HepG2 (cell line): Measurements from ENCODE around the gene RIN3. TPM values are rescaled to one million over a fixed set of nuclear protein-coding genes. Genes with fewer than 3 reads are reported as not detected.

Source experiments
- ATAC-seq: fragments of 200-7000 bp; cut with Tn5 transposase; 3 replicates; pipeline ENCODE4 v1.9.1; 2020; ENCODE audit warnings: mild to moderate bottlenecking, moderate library complexity
- BruUV-seq: library from RNA; stranded (reverse); fragments of 400-500 nt; replicated peaks from 2 replicates; lab custom pipeline; 2021; lab: Mats Ljungman, UMichigan
- CTCF ChIA-PET: fragments of 300-600 bp; formaldehyde crosslinking; extraction: SDS; loops from one replicate; lab custom pipeline; 2021; ENCODE audit warnings: low total read pairs, inconsistent platforms, low intra/inter-chr PET ratio; lab: Yijun Ruan, JAX
- POLR2A ChIA-PET: fragments of 350-600 bp; sonication (Branson Sonifier 250); formaldehyde crosslinking; loops from one replicate; lab custom pipeline; 2020; ENCODE audit warnings: antibody characterized with exemption, inconsistent platforms; lab: Yijun Ruan, JAX
- DNase-seq: peaks from one replicate; pipeline ENCODE4 v3.0.0-alpha.2; 2015; ENCODE audit warnings: low spot score
- FAIRE-seq: peaks from 3 replicates; lab custom pipeline; 2011; peaks lifted over from hg19 to GRCh38; lab: Jason Lieb, UNC
- H2AFZ ChIP-seq: one replicate; pipeline ENCODE4 v1.6.1; 2011; ENCODE audit warnings: low read length, inconsistent platforms
- H3K27ac ChIP-seq: fragments of 300-600 bp; 3 replicates; pipeline ENCODE4 v1.8.0; 2011; ENCODE audit warnings: mixed run types, mild to moderate bottlenecking, mixed read lengths, low read length, inconsistent platforms; ENCODE audit not compliant: insufficient read depth; ENCODE audit errors: extremely low read length
- H3K27me3 ChIP-seq, 2 experiments: fragments of 200-600 bp in 1 of 2; 2 replicates in 1 of 2; 3 replicates in 1 of 2; pipeline versions ENCODE4 v1.6.0 to v1.8.0; 2011; ENCODE audit warnings: low read length in 2 of 2, mild to moderate bottlenecking in 2 of 2, moderate library complexity in 2 of 2, inconsistent platforms in 1 of 2; ENCODE audit not compliant: insufficient read depth in 2 of 2, control insufficient read depth in 1 of 2
- H3K36me3 ChIP-seq, 2 experiments: fragments of 200-600 bp in 1 of 2; replicated peaks in 1 of 2; 2 replicates in 1 of 2; 3 replicates in 1 of 2; pipeline versions ENCODE4 v1.5.1 to v1.8.0; 2011; ENCODE audit warnings: low read length in 2 of 2, inconsistent platforms in 1 of 2; ENCODE audit not compliant: insufficient read depth in 2 of 2, control insufficient read depth in 1 of 2
- H3K4me1 ChIP-seq: 2 replicates; pipeline ENCODE4 v1.5.1; 2012; ENCODE audit warnings: low read length, inconsistent platforms; ENCODE audit not compliant: insufficient read depth
- H3K4me2 ChIP-seq: 2 replicates; pipeline ENCODE4 v1.6.0; 2011; ENCODE audit warnings: low read depth, low read length, inconsistent platforms
- H3K4me3 ChIP-seq, 3 experiments: fragments of 200-600 bp in 1 of 3; sonication (generic), shearing (Covaris generic) in 1 of 3; replicated peaks in 1 of 3; 2 replicates each; pipeline ENCODE4 v1.5.1; 2011 to 2016; ENCODE audit warnings: low read length in 3 of 3, inconsistent platforms in 2 of 3, low read depth in 2 of 3, mild to moderate bottlenecking in 2 of 3, control low read depth in 1 of 3, mixed read lengths in 1 of 3; ENCODE audit not compliant: insufficient read depth in 1 of 3
- H3K79me2 ChIP-seq: one replicate; pipeline ENCODE4 v1.6.1; 2011; ENCODE audit warnings: low read length, inconsistent platforms; ENCODE audit not compliant: insufficient read depth
- H3K9ac ChIP-seq: 2 replicates; pipeline ENCODE4 v1.6.0; 2011; ENCODE audit warnings: mild to moderate bottlenecking, low read depth, low read length, inconsistent platforms; ENCODE audit not compliant: insufficient read depth
- H3K9me3 ChIP-seq: 2 replicates; pipeline ENCODE4 v1.5.1; 2012; ENCODE audit warnings: mild to moderate bottlenecking, low read length
- H4K20me1 ChIP-seq: 2 replicates; pipeline ENCODE4 v1.6.0; 2011; ENCODE audit warnings: inconsistent platforms, mild to moderate bottlenecking, low read length, moderate library complexity; ENCODE audit not compliant: insufficient read depth
- ATF3 ChIP-seq: sonication (generic); formaldehyde crosslinking; IDR thresholded peaks from 2 replicates; pipeline ENCODE4 v1.4.0; 2020; ENCODE audit warnings: missing genetic modification reagents
- MTF1 ChIP-seq: sonication (generic); formaldehyde crosslinking; IDR thresholded peaks from 2 replicates; pipeline ENCODE4 v1.5.0; 2020; ENCODE audit warnings: missing genetic modification reagents
- PRDM15 ChIP-seq: sonication (generic); formaldehyde crosslinking; IDR thresholded peaks from 2 replicates; pipeline ENCODE4 v1.4.0; 2020; ENCODE audit warnings: missing genetic modification reagents
- SOX6 ChIP-seq, 2 experiments: fragments of 450-650 bp in 1 of 2; sonication (generic) in 1 of 2; formaldehyde crosslinking in 1 of 2; IDR thresholded peaks; 2 replicates each; pipeline versions ENCODE4 v1.4.0 to v1.6.1; 2017 to 2020; ENCODE audit warnings: antibody characterized with exemption in 1 of 2, mild to moderate bottlenecking in 1 of 2, missing genetic modification reagents in 1 of 2
- STAT6 ChIP-seq: sonication (generic); formaldehyde crosslinking; IDR thresholded peaks from 2 replicates; pipeline ENCODE4 v1.4.0; 2020; ENCODE audit warnings: missing genetic modification reagents, mild to moderate bottlenecking, borderline replicate concordance
- ZBTB37 ChIP-seq: sonication (generic); formaldehyde crosslinking; IDR thresholded peaks from 2 replicates; pipeline ENCODE4 v1.4.0; 2020; ENCODE audit warnings: mild to moderate bottlenecking, missing genetic modification reagents
- ZNF10 ChIP-seq: sonication (generic); formaldehyde crosslinking; IDR thresholded peaks from 2 replicates; pipeline ENCODE4 v1.4.0; 2020; ENCODE audit warnings: mild to moderate bottlenecking, low read depth, missing genetic modification reagents, borderline replicate concordance
- WGBS: methylation state at CpG from one replicate; pipeline ENCODE4 v1.1.6; 2017; ENCODE audit warnings: low lambda C conversion rate; 5-methylcytosine and 5-hydroxymethylcytosine counted together
- in situ Hi-C: cut with HindIII; loops from 2 replicates; pipeline ENCODE4 v1.10.0; 2017; ENCODE audit warnings: low pct_unique_long_range_greater_than_20kb; ENCODE audit not compliant: extremely low pct_ligation_motif_present
- intact Hi-C: fragments of 100-400 bp; cut with micrococcal nuclease; formaldehyde crosslinking; loops from one replicate; pipeline ENCODE4 v1.10.0; 2022; ENCODE audit not compliant: unreplicated experiment
- polyA plus RNA-seq, 8 experiments: library from polyadenylated mRNA; depleted of rRNA in 3 of 8; stranded (reverse) in 7 of 8; unstranded in 1 of 8; fragments of >200 nt; fragmentation: Illumina TruSeq in 4 of 8; extraction: Trizol in 4 of 8; gene quantifications; 2 replicates each; pipeline versions ENCODE4 v1.2.1 to v1.2.3, GENCODE V29; 2011 to 2016; ENCODE audit warnings: low read depth in 4 of 8, missing spikeins in 1 of 8, mixed read lengths in 1 of 8; ENCODE audit not compliant: insufficient read depth in 1 of 8
- total RNA-seq, 5 experiments: library from RNA; depleted of rRNA; stranded (reverse); fragments of >200 nt; fragmentation: Illumina TruSeq; extraction: Trizol; gene quantifications; 2 replicates each; pipeline ENCODE4 v1.2.3, GENCODE V29; 2016; ENCODE audit warnings: low read depth in 1 of 5
- TF ChIP-seq, protein P1 (sequence below): sonication (generic); formaldehyde crosslinking; IDR thresholded peaks from 2 replicates; pipeline ENCODE4 v1.9.0; 2021; ENCODE audit warnings: missing genetic modification reagents, borderline replicate concordance
- TF ChIP-seq, protein P2 (sequence below), 2 experiments: fragments of 450-650 bp in 1 of 2; sonication (generic) in 1 of 2; formaldehyde crosslinking; IDR thresholded peaks; 2 replicates each; pipeline versions ENCODE4 v1.5.0 to v1.8.0; 2020 to 2022; ENCODE audit warnings: mild to moderate bottlenecking in 1 of 2, missing genetic modification reagents in 1 of 2

Gene RIN3
- total and polyA plus RNA-seq, 2 of the 13 experiments (the other 11 are each of a cell fraction or from before 2014, with no cell fraction given): 2.3 to 3.6 TPM

DNA sequence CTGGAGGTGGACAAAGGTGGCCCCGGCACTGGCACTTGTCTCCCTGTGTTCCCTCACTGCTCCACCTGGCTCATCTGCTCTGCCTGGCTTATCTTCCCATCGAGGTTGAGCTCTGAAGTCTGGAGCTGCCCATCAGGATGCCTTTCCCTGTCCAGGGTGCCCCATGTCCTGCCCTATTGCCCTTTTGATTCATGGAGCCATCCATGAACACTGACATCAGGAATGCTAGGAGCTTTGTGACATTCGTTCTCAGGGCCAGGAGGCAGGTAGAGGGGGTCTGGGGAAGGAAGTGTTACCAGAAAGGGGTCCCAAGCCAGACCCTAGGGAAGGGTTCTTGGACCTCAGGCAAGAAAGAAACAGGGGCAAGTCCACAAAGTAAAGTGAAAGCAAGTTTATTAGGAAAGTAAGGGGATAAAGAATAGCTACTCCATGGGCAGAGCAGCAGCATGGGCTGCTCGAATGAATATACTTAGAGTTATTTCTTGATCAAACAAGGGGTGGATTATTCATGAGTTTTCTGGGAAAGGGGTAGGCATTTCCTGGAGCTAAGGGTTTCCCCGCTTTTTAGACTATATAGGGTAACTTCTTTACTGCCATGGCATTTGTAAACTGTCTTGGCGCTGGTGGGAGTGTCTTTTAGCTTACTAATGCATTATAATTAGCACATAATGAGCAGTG lies 51.6 kb downstream of the RIN3 start:
- intact Hi-C loops: no loop called here
- in situ Hi-C loops: no loop called here
- Histone ChIP-seq H3K4me1 (peaks cover 19% of the 10 kb centered on the region), H3K4me2 (no peak overlapping the region), H3K27ac (no peak overlapping the region), H4K20me1 (no peaks in the 10 kb centered on the region), H3K27me3 (no peaks in the 10 kb centered on the region), H3K79me2 (no peaks in the 10 kb centered on the region), H3K9ac (no peak overlapping the region), H3K4me3 (no peak overlapping the region), H3K9me3 (peaks cover 8% of the 10 kb centered on the region; the same call in 1 of the 2 replicates), H3K36me3 (peaks cover 6 to 17% of the 10 kb centered on the region in 2 experiments; a peak in 4 of 5 replicates), H2AFZ (no peak overlapping the region)
- ChIA-PET CTCF (no interaction called here), POLR2A (no interaction called here)
- no peak for ATAC-seq
- WGBS: 93% methylated on average over 4 of the region's 6 CpGs
- BruUV-seq: no TSS peak
- DNase-seq: no peak
- no peak for FAIRE-seq
- TF ChIP-seq SOX6 (IDR thresholded peaks at IDR 0.05): no peak
- no peak for TF ChIP-seq SOX6 (CRISPR knock-in tag; IDR thresholded peaks at IDR 0.05)
- no peak for TF ChIP-seq ATF3
- no peak for TF ChIP-seq STAT6
- TF ChIP-seq ZBTB37 (CRISPR knock-in tag): no peak
- TF ChIP-seq PRDM15 (CRISPR knock-in tag): no peak
- TF ChIP-seq, protein P1, sequence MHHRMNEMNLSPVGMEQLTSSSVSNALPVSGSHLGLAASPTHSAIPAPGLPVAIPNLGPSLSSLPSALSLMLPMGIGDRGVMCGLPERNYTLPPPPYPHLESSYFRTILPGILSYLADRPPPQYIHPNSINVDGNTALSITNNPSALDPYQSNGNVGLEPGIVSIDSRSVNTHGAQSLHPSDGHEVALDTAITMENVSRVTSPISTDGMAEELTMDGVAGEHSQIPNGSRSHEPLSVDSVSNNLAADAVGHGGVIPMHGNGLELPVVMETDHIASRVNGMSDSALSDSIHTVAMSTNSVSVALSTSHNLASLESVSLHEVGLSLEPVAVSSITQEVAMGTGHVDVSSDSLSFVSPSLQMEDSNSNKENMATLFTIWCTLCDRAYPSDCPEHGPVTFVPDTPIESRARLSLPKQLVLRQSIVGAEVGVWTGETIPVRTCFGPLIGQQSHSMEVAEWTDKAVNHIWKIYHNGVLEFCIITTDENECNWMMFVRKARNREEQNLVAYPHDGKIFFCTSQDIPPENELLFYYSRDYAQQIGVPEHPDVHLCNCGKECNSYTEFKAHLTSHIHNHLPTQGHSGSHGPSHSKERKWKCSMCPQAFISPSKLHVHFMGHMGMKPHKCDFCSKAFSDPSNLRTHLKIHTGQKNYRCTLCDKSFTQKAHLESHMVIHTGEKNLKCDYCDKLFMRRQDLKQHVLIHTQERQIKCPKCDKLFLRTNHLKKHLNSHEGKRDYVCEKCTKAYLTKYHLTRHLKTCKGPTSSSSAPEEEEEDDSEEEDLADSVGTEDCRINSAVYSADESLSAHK: no peak
- TF ChIP-seq, protein P2, sequence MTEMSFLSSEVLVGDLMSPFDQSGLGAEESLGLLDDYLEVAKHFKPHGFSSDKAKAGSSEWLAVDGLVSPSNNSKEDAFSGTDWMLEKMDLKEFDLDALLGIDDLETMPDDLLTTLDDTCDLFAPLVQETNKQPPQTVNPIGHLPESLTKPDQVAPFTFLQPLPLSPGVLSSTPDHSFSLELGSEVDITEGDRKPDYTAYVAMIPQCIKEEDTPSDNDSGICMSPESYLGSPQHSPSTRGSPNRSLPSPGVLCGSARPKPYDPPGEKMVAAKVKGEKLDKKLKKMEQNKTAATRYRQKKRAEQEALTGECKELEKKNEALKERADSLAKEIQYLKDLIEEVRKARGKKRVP (CRISPR knock-in tag; IDR thresholded peaks at IDR 0.05): no peak
- no peak for TF ChIP-seq MTF1 (CRISPR knock-in tag)
- TF ChIP-seq ZNF10 (CRISPR knock-in tag): no peak
